Lung (tissue), 12 donors: Measurements from ENCODE around the gene PYCR2. TPM values are rescaled to one million over a fixed set of nuclear protein-coding genes. Genes with fewer than 3 reads are reported as not detected.
A peak's percentile ranks its signal among the peaks of the same experiment; 100 is the strongest.

ENCODE experiments used
- ATAC-seq: fragments of 200-7000 bp; cut with Tn5 transposase; one replicate; pipeline ENCODE4 v1.9.1; 2020; ENCODE audit warnings: moderate number of reproducible peaks; ENCODE audit not compliant: insufficient read depth, low FRiP score
- DNase-seq, 3 donors: peaks; one replicate each; pipeline ENCODE4 v3.0.0-alpha.2; 2013 to 2017
- H3K27ac ChIP-seq, 2 donors: one replicate each; pipeline ENCODE4 v1.5.1; 2013; ENCODE audit warnings: mild to moderate bottlenecking in 2 of 2, moderate library complexity in 2 of 2, control low read depth in 1 of 2, inconsistent platforms in 1 of 2, low read depth in 1 of 2, low read length in 1 of 2
- H3K27me3 ChIP-seq, 3 donors: one replicate each; pipeline ENCODE4 v1.5.1; 2013; ENCODE audit warnings: low read length in 2 of 3; ENCODE audit not compliant: control insufficient read depth in 3 of 3, insufficient read depth in 3 of 3
- H3K36me3 ChIP-seq, 4 donors: one replicate each; pipeline ENCODE4 v1.5.1; 2013; ENCODE audit warnings: low read length in 4 of 4, mild to moderate bottlenecking in 1 of 4, moderate library complexity in 1 of 4; ENCODE audit not compliant: control insufficient read depth in 4 of 4, insufficient read depth in 4 of 4
- H3K4me1 ChIP-seq, 5 donors: one replicate each; pipeline ENCODE4 v1.5.1; 2013; ENCODE audit warnings: low read length in 5 of 5, mild to moderate bottlenecking in 2 of 5, moderate library complexity in 1 of 5; ENCODE audit not compliant: control insufficient read depth in 5 of 5, insufficient read depth in 5 of 5
- H3K4me3 ChIP-seq: one replicate; pipeline ENCODE4 v1.5.1; 2013; ENCODE audit warnings: mild to moderate bottlenecking, control low read depth, moderate library complexity
- H3K9ac ChIP-seq, 2 donors: one replicate each; pipeline ENCODE4 v1.5.1; 2013; ENCODE audit warnings: low read length in 2 of 2, control low read depth in 1 of 2; ENCODE audit not compliant: insufficient read depth in 1 of 2
- H3K9me3 ChIP-seq, 4 donors: one replicate each; pipeline ENCODE4 v1.5.1; 2013; ENCODE audit warnings: low read length in 3 of 4, mild to moderate bottlenecking in 1 of 4, moderate library complexity in 1 of 4; ENCODE audit not compliant: control insufficient read depth in 4 of 4, insufficient read depth in 3 of 4
- WGBS, 2 donors: extraction: QIAGEN DNeasy Blood & Tissue Kit; methylation state at CpG; one replicate each; pipeline ENCODE4 v1.1.7; 2013; 5-methylcytosine and 5-hydroxymethylcytosine counted together
- polyA plus RNA-seq, 2 donors: library from polyadenylated mRNA; stranded (reverse); fragments of 200-250 nt; gene quantifications; one replicate each; pipeline ENCODE4 v1.2.1, GENCODE V29; 2013
- total RNA-seq, 2 donors: library from RNA; depleted of rRNA in 1 of 2; stranded (reverse); fragments of >200 nt in 1 of 2; gene quantifications; one replicate each; pipeline ENCODE4 v1.2.1, GENCODE V29; 2014 to 2021
- TF ChIP-seq, protein P1 (sequence below): IDR thresholded peaks from 2 replicates; pipeline ENCODE4 v1.5.1; 2012; ENCODE audit warnings: mild to moderate bottlenecking; ENCODE audit errors: control extremely low read depth, extremely low read depth
- donor health status: control.
- donor health status: control.
- donor health status: Bipolar disorder and iron deficiency.
- donor health status: healthy.
- donor health status: DM: yes; HTN: yes; CAD: no.

The PYCR2 gene
- total and polyA plus RNA-seq, 4 donors = 32.6 to 105 (median 84.8) TPM

GRCh38 chr1:225965231-225965630 is 41.2 kb upstream of the PYCR2 start:
- no peak for DNase-seq
- no peaks in the 10 kb centered on the region for H3K36me3 ChIP-seq
- no peak overlapping the region for H3K27ac ChIP-seq
- ATAC-seq = no peak
- no peak overlapping the region for H3K4me3 ChIP-seq
- no peaks in the 10 kb centered on the region for H3K9me3 ChIP-seq
- no peaks in the 10 kb centered on the region for H3K4me1 ChIP-seq
- H3K9ac ChIP-seq = no peak overlapping the region
- WGBS, 2 donors = 75 to 88% methylated on average over 5 of the region's 5 CpGs
- peaks cover 0 to 3% (median 0%) of the 10 kb centered on the region in 3 donors for H3K27me3 ChIP-seq
- TF ChIP-seq, protein P1, sequence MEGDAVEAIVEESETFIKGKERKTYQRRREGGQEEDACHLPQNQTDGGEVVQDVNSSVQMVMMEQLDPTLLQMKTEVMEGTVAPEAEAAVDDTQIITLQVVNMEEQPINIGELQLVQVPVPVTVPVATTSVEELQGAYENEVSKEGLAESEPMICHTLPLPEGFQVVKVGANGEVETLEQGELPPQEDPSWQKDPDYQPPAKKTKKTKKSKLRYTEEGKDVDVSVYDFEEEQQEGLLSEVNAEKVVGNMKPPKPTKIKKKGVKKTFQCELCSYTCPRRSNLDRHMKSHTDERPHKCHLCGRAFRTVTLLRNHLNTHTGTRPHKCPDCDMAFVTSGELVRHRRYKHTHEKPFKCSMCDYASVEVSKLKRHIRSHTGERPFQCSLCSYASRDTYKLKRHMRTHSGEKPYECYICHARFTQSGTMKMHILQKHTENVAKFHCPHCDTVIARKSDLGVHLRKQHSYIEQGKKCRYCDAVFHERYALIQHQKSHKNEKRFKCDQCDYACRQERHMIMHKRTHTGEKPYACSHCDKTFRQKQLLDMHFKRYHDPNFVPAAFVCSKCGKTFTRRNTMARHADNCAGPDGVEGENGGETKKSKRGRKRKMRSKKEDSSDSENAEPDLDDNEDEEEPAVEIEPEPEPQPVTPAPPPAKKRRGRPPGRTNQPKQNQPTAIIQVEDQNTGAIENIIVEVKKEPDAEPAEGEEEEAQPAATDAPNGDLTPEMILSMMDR = no peak

DNA sequence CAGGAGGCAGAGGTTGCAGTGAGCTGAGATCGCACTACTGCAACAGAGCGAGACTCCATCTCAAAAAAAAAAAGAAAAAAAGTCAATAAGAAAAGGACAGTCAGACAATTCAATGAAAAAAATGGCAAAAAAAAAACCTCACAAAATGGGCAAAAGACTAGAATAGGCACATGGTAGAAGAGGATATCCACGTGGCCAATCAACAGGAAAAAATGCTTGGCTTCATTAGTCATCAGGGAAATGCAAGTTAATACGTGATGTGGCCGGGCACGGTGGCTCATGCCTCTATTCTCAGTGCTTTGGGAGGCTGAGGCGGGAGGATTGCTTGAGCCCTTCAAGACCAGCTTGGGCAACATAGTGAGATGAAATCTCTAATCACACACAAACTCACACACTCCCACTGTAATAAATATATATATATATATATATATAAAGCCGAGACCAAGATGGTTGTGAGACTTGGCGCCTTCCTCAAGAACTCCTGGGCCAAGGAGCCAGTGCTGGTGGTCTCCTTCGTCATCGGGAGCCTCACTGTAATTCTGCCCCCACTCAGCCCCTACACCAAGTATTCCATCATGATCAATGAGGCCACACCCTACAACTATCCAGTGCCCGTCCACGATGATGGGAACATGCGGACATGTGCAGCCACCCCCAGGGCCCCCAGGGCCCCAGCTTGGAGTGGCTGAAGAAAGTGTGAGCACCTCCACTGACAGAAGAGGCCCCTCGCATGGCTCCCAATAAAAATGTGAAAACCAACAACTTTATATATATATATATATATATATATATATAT is 39.9 kb upstream of the PYCR2 start:
- H3K4me3 ChIP-seq = no peak overlapping the region
- H3K4me1 ChIP-seq = no peaks in the 10 kb centered on the region
- DNase-seq (no peak), ATAC-seq (no peak)
- no peak overlapping the region for H3K27ac ChIP-seq
- H3K9ac ChIP-seq = no peak overlapping the region
- TF ChIP-seq, protein P1 = no peak
- no peaks in the 10 kb centered on the region for H3K9me3 ChIP-seq
- peaks cover 0 to 3% (median 0%) of the 10 kb centered on the region in 3 donors for H3K27me3 ChIP-seq
- H3K36me3 ChIP-seq = no peaks in the 10 kb centered on the region
- 94% methylated on average over 15 of the region's 15 CpGs for WGBS, 2 donors

GRCh38 chr1:225962440-225962975 is 38.5 kb upstream of the PYCR2 start:
- TF ChIP-seq, protein P1 = peak; percentile 10
- no peaks in the 10 kb centered on the region for H3K36me3 ChIP-seq
- WGBS, 2 donors = 31 to 32% methylated on average over 21 of the region's 21 CpGs
- no peak overlapping the region for H3K27ac ChIP-seq
- H3K4me3 ChIP-seq = no peak overlapping the region
- peaks cover 0 to 3% (median 0%) of the 10 kb centered on the region in 3 donors for H3K27me3 ChIP-seq
- peak; percentile 23 to 61 (median 35) for DNase-seq
- no peaks in the 10 kb centered on the region for H3K4me1 ChIP-seq
- no peaks in the 10 kb centered on the region for H3K9me3 ChIP-seq
- no peak for ATAC-seq
- H3K9ac ChIP-seq = no peak overlapping the region
